HepG2 (cell line): ENCODE data around the gene SATB2. TPM values are rescaled to one million over a fixed set of nuclear protein-coding genes. Genes with fewer than 3 reads are reported as not detected.
A peak's percentile ranks its signal among the peaks of the same experiment; 100 is the strongest.

Source experiments
- ARID2 ChIP-seq: sonication (generic); formaldehyde crosslinking; IDR thresholded peaks from 2 replicates; pipeline ENCODE4 v1.8.1; 2022; ENCODE audit warnings: mild to moderate bottlenecking, missing genetic modification reagents, borderline replicate concordance
- BRCA1 ChIP-seq: sonication (generic); formaldehyde crosslinking; IDR thresholded peaks from 2 replicates; pipeline ENCODE4 v1.4.0; 2020; ENCODE audit warnings: missing genetic modification reagents
- BRD4 ChIP-seq: sonication (generic); formaldehyde crosslinking; IDR thresholded peaks from 2 replicates; pipeline ENCODE4 v1.4.0; 2020; ENCODE audit warnings: missing genetic modification reagents
- CBX1 ChIP-seq: IDR thresholded peaks from one replicate; pipeline ENCODE4 v1.6.1; 2016; ENCODE audit warnings: antibody characterized with exemption, low read depth
- EEA1 ChIP-seq: sonication (generic); formaldehyde crosslinking; IDR thresholded peaks from 2 replicates; pipeline ENCODE4 v1.5.1; 2020; ENCODE audit warnings: mild to moderate bottlenecking, missing genetic modification reagents, borderline replicate concordance
- HOXA9 ChIP-seq: sonication (generic); formaldehyde crosslinking; IDR thresholded peaks from 2 replicates; pipeline ENCODE4 v1.8.1; 2022; ENCODE audit warnings: missing genetic modification reagents, mild to moderate bottlenecking, moderate library complexity, borderline replicate concordance
- HOXD1 ChIP-seq: sonication (generic); formaldehyde crosslinking; IDR thresholded peaks from 2 replicates; pipeline ENCODE4 v1.5.0; 2020; ENCODE audit warnings: missing genetic modification reagents
- NFYB ChIP-seq: sonication (generic); formaldehyde crosslinking; IDR thresholded peaks from 2 replicates; pipeline ENCODE4 v1.4.0; 2020; ENCODE audit warnings: missing genetic modification reagents
- POLR2G ChIP-seq: fragments of 200-400 bp; formaldehyde crosslinking; IDR thresholded peaks from 2 replicates; pipeline ENCODE4 v1.6.1; 2018; ENCODE audit warnings: mild to moderate bottlenecking, low read depth, low read length, moderate library complexity
- RBM39 ChIP-seq: fragments of 200-400 bp; formaldehyde crosslinking; IDR thresholded peaks from one replicate; pipeline ENCODE4 v1.6.1; 2018; ENCODE audit warnings: antibody characterized with exemption, mild to moderate bottlenecking, low read depth, low read length; ENCODE audit not compliant: poor library complexity, severe bottlenecking
- SIX4 ChIP-seq: sonication (generic); formaldehyde crosslinking; IDR thresholded peaks from 2 replicates; pipeline ENCODE4 v1.4.0; 2020; ENCODE audit warnings: missing genetic modification reagents
- SMAD3 ChIP-seq: sonication (generic); formaldehyde crosslinking; IDR thresholded peaks from 2 replicates; pipeline ENCODE4 v1.4.0; 2020; ENCODE audit warnings: missing genetic modification reagents
- SMYD3 ChIP-seq: sonication (generic); formaldehyde crosslinking; IDR thresholded peaks from 2 replicates; pipeline ENCODE4 v1.8.1; 2023; ENCODE audit warnings: mild to moderate bottlenecking, missing genetic modification reagents
- SOX13 ChIP-seq, 3 experiments: fragments of 450-650 bp in 1 of 3; sonication (generic) in 1 of 3; formaldehyde crosslinking in 1 of 3; IDR thresholded peaks in 2 of 3; conservative IDR thresholded peaks in 1 of 3; 2 replicates each; pipeline versions ENCODE4 v1.5.0 to v1.6.1; 2016 to 2020; ENCODE audit warnings: antibody characterized with exemption in 1 of 3, mild to moderate bottlenecking in 1 of 3, missing compliant biosample characterization in 1 of 3, missing genetic modification reagents in 1 of 3, moderate library complexity in 1 of 3
- SRSF4 ChIP-seq: fragments of 200-400 bp; formaldehyde crosslinking; IDR thresholded peaks from one replicate; pipeline ENCODE4 v1.6.1; 2018; ENCODE audit warnings: mild to moderate bottlenecking, low read depth, low read length, moderate library complexity; ENCODE audit not compliant: poor library complexity, severe bottlenecking
- STAG1 ChIP-seq: sonication (generic); formaldehyde crosslinking; IDR thresholded peaks from 2 replicates; pipeline ENCODE4 v1.4.0; 2020; ENCODE audit warnings: missing genetic modification reagents
- ZFP1 ChIP-seq: IDR thresholded peaks from 2 replicates; pipeline ENCODE4 v1.6.1; 2016
- ZNF484 ChIP-seq: sonication (generic); formaldehyde crosslinking; IDR thresholded peaks from 2 replicates; pipeline ENCODE4 v1.5.1; 2020; ENCODE audit warnings: mild to moderate bottlenecking, low read depth, missing genetic modification reagents, borderline replicate concordance
- ZNF513 ChIP-seq: sonication (generic); formaldehyde crosslinking; conservative IDR thresholded peaks from 2 replicates; pipeline ENCODE4 v1.5.0; 2020; ENCODE audit warnings: missing genetic modification reagents
- ZNF619 ChIP-seq: sonication (generic); formaldehyde crosslinking; IDR thresholded peaks from 2 replicates; pipeline ENCODE4 v1.4.0; 2020; ENCODE audit warnings: mild to moderate bottlenecking, missing genetic modification reagents
- ZNF776 ChIP-seq: sonication (generic); formaldehyde crosslinking; IDR thresholded peaks from 2 replicates; pipeline ENCODE4 v1.4.0; 2020; ENCODE audit warnings: mild to moderate bottlenecking, missing genetic modification reagents
- polyA plus RNA-seq, 8 experiments: library from polyadenylated mRNA; depleted of rRNA in 3 of 8; stranded (reverse) in 7 of 8; unstranded in 1 of 8; fragments of >200 nt; fragmentation: Illumina TruSeq in 4 of 8; extraction: Trizol in 4 of 8; gene quantifications; 2 replicates each; pipeline versions ENCODE4 v1.2.1 to v1.2.3, GENCODE V29; 2011 to 2016; ENCODE audit warnings: low read depth in 4 of 8, missing spikeins in 1 of 8, mixed read lengths in 1 of 8; ENCODE audit not compliant: insufficient read depth in 1 of 8
- total RNA-seq, 5 experiments: library from RNA; depleted of rRNA; stranded (reverse); fragments of >200 nt; fragmentation: Illumina TruSeq; extraction: Trizol; gene quantifications; 2 replicates each; pipeline ENCODE4 v1.2.3, GENCODE V29; 2016; ENCODE audit warnings: low read depth in 1 of 5
- TF ChIP-seq, protein P1 (sequence below): sonication (generic); formaldehyde crosslinking; IDR thresholded peaks from 2 replicates; pipeline ENCODE4 v1.5.1; 2020; ENCODE audit warnings: mild to moderate bottlenecking, missing genetic modification reagents
- TF ChIP-seq, protein P2 (sequence below): sonication (generic); formaldehyde crosslinking; IDR thresholded peaks from 2 replicates; pipeline ENCODE4 v1.5.0; 2020; ENCODE audit warnings: mild to moderate bottlenecking, missing genetic modification reagents

SATB2 gene
- total and polyA plus RNA-seq, 2 of the 13 experiments (the other 11 are each of a cell fraction or from before 2014, with no cell fraction given), result 2.5 to 5.5 TPM

- peak; percentile 81 for TF ChIP-seq POLR2G
- TF ChIP-seq SRSF4, result no peak
- TF ChIP-seq ZNF619, result no peak
- 0 out of 2 replicates have a peak, but pooled peaks have one; percentile 45 for TF ChIP-seq EEA1 (CRISPR knock-in tag)
- no peak for TF ChIP-seq ZNF484 (CRISPR knock-in tag)
- 0 out of 2 replicates have a peak, but pooled peaks have one; percentile 53 for TF ChIP-seq BRCA1 (CRISPR knock-in tag)
- no peak for TF ChIP-seq ZFP1 (CRISPR knock-in tag)
- no peak for TF ChIP-seq NFYB
- peak; percentile 74; the same call in 1 of the 2 replicates for TF ChIP-seq SMAD3
- peak; percentile 100 for TF ChIP-seq SIX4
- TF ChIP-seq, protein P1, sequence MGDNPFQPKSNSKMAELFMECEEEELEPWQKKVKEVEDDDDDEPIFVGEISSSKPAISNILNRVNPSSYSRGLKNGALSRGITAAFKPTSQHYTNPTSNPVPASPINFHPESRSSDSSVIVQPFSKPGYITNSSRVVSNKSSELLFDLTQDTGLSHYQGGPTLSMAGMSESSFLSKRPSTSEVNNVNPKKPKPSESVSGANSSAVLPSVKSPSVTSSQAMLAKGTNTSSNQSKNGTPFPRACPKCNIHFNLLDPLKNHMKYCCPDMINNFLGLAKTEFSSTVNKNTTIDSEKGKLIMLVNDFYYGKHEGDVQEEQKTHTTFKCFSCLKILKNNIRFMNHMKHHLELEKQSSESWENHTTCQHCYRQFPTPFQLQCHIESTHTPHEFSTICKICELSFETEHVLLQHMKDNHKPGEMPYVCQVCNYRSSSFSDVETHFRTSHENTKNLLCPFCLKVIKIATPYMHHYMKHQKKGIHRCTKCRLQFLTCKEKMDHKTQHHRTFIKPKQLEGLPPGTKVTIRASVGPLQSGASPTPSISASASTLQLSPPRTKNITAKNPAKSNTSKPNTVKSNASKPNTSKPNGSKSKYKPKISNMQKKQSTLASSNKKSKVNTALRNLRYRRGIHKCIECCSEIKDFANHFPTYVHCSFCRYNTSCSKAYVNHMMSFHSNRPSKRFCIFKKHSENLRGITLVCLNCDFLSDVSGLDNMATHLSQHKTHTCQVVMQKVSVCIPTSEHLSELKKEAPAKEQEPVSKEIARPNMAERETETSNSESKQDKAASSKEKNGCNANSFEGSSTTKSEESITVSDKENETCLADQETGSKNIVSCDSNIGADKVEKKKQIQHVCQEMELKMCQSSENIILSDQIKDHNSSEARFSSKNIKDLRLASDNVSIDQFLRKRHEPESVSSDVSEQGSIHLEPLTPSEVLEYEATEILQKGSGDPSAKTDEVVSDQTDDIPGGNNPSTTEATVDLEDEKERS (CRISPR knock-in tag), result 0 out of 2 replicates have a peak, but pooled peaks have one; percentile 19
- no peak; the same call in 1 of the 2 replicates for TF ChIP-seq SOX13 (IDR thresholded peaks at IDR 0.05)
- TF ChIP-seq SOX13 (CRISPR knock-in tag; conservative IDR thresholded peaks at IDR 0.05 in 1 of 2, IDR thresholded peaks at IDR 0.05 in 1 of 2), result peak in 1 of 2 experiments; percentile 61; a peak in 2 of 4 replicates
- peak; percentile 89 for TF ChIP-seq CBX1
- TF ChIP-seq STAG1, result peak; percentile 20; the same call in 1 of the 2 replicates
- peak; percentile 89 for TF ChIP-seq HOXD1
- peak; percentile 67; the same call in 1 of the 2 replicates for TF ChIP-seq BRD4 (CRISPR knock-in tag)
- TF ChIP-seq ARID2 (CRISPR knock-in tag), result peak; percentile 99
- TF ChIP-seq, protein P2, sequence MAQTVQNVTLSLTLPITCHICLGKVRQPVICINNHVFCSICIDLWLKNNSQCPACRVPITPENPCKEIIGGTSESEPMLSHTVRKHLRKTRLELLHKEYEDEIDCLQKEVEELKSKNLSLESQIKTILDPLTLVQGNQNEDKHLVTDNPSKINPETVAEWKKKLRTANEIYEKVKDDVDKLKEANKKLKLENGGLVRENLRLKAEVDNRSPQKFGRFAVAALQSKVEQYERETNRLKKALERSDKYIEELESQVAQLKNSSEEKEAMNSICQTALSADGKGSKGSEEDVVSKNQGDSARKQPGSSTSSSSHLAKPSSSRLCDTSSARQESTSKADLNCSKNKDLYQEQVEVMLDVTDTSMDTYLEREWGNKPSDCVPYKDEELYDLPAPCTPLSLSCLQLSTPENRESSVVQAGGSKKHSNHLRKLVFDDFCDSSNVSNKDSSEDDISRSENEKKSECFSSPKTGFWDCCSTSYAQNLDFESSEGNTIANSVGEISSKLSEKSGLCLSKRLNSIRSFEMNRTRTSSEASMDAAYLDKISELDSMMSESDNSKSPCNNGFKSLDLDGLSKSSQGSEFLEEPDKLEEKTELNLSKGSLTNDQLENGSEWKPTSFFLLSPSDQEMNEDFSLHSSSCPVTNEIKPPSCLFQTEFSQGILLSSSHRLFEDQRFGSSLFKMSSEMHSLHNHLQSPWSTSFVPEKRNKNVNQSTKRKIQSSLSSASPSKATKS, result no peak
- peak; percentile 93 for TF ChIP-seq RBM39
- TF ChIP-seq ZNF513 (CRISPR knock-in tag), result no peak
- no peak for TF ChIP-seq SMYD3 (CRISPR knock-in tag)
- no peak for TF ChIP-seq HOXA9 (CRISPR knock-in tag)
- 0 out of 2 replicates have a peak, but pooled peaks have one; percentile 67 for TF ChIP-seq ZNF776
These were observed 2.0 kb downstream of the SATB2 start (continued) for GRCh38 chr2:199455545-199456382.
